Neural progenitor cell (in vitro differentiated cells): ENCODE measurements around the gene YBEY.
"Not testable (repeated sequence)": the region's sequence is repeated elsewhere in the genome, so short reads cannot be mapped to it uniquely, and the experiment has no call there.

Experiments used
- EZH2 ChIP-seq: fragments of 200-600 bp; sonication (generic); IDR thresholded peaks from 2 replicates; pipeline ENCODE4 v1.6.1; 2017; ENCODE audit warnings: antibody characterized with exemption, mild to moderate bottlenecking, moderate library complexity
- TF ChIP-seq, protein P1 (sequence below): fragments of 200-600 bp; sonication (generic); IDR thresholded peaks from 2 replicates; pipeline ENCODE4 v1.5.1; 2017; ENCODE audit warnings: antibody characterized with exemption, mild to moderate bottlenecking

GRCh38 chr21:46310260-46310659, 24.1 kb downstream of the YBEY start:
- TF ChIP-seq, protein P1, sequence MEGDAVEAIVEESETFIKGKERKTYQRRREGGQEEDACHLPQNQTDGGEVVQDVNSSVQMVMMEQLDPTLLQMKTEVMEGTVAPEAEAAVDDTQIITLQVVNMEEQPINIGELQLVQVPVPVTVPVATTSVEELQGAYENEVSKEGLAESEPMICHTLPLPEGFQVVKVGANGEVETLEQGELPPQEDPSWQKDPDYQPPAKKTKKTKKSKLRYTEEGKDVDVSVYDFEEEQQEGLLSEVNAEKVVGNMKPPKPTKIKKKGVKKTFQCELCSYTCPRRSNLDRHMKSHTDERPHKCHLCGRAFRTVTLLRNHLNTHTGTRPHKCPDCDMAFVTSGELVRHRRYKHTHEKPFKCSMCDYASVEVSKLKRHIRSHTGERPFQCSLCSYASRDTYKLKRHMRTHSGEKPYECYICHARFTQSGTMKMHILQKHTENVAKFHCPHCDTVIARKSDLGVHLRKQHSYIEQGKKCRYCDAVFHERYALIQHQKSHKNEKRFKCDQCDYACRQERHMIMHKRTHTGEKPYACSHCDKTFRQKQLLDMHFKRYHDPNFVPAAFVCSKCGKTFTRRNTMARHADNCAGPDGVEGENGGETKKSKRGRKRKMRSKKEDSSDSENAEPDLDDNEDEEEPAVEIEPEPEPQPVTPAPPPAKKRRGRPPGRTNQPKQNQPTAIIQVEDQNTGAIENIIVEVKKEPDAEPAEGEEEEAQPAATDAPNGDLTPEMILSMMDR = not testable (repeated sequence)
- not testable (repeated sequence) for TF ChIP-seq EZH2
